Lung (tissue), 12 donors: ENCODE results near the gene TSN. TPM values are rescaled to one million over a fixed set of nuclear protein-coding genes. Genes with fewer than 3 reads are reported as not detected.
A peak's percentile ranks its signal among the peaks of the same experiment; 100 is the strongest.
"Not testable (repeated sequence)": the region's sequence is repeated elsewhere in the genome, so short reads cannot be mapped to it uniquely, and the experiment has no call there.

ENCODE experiments used
- ATAC-seq: fragments of 200-7000 bp; cut with Tn5 transposase; one replicate; pipeline ENCODE4 v1.9.1; 2020; ENCODE audit warnings: moderate number of reproducible peaks; ENCODE audit not compliant: insufficient read depth, low FRiP score
- DNase-seq, 3 donors: peaks; one replicate each; pipeline ENCODE4 v3.0.0-alpha.2; 2013 to 2017
- H3K27ac ChIP-seq, 2 donors: one replicate each; pipeline ENCODE4 v1.5.1; 2013; ENCODE audit warnings: mild to moderate bottlenecking in 2 of 2, moderate library complexity in 2 of 2, control low read depth in 1 of 2, inconsistent platforms in 1 of 2, low read depth in 1 of 2, low read length in 1 of 2
- H3K27me3 ChIP-seq, 3 donors: one replicate each; pipeline ENCODE4 v1.5.1; 2013; ENCODE audit warnings: low read length in 2 of 3; ENCODE audit not compliant: control insufficient read depth in 3 of 3, insufficient read depth in 3 of 3
- H3K36me3 ChIP-seq, 4 donors: one replicate each; pipeline ENCODE4 v1.5.1; 2013; ENCODE audit warnings: low read length in 4 of 4, mild to moderate bottlenecking in 1 of 4, moderate library complexity in 1 of 4; ENCODE audit not compliant: control insufficient read depth in 4 of 4, insufficient read depth in 4 of 4
- H3K4me1 ChIP-seq, 5 donors: one replicate each; pipeline ENCODE4 v1.5.1; 2013; ENCODE audit warnings: low read length in 5 of 5, mild to moderate bottlenecking in 2 of 5, moderate library complexity in 1 of 5; ENCODE audit not compliant: control insufficient read depth in 5 of 5, insufficient read depth in 5 of 5
- H3K4me3 ChIP-seq: one replicate; pipeline ENCODE4 v1.5.1; 2013; ENCODE audit warnings: mild to moderate bottlenecking, control low read depth, moderate library complexity
- H3K9ac ChIP-seq, 2 donors: one replicate each; pipeline ENCODE4 v1.5.1; 2013; ENCODE audit warnings: low read length in 2 of 2, control low read depth in 1 of 2; ENCODE audit not compliant: insufficient read depth in 1 of 2
- H3K9me3 ChIP-seq, 4 donors: one replicate each; pipeline ENCODE4 v1.5.1; 2013; ENCODE audit warnings: low read length in 3 of 4, mild to moderate bottlenecking in 1 of 4, moderate library complexity in 1 of 4; ENCODE audit not compliant: control insufficient read depth in 4 of 4, insufficient read depth in 3 of 4
- CTCF ChIP-seq: IDR thresholded peaks from 2 replicates; pipeline ENCODE4 v1.5.1; 2012; ENCODE audit warnings: mild to moderate bottlenecking; ENCODE audit errors: control extremely low read depth, extremely low read depth
- WGBS, 2 donors: extraction: QIAGEN DNeasy Blood & Tissue Kit; methylation state at CpG; one replicate each; pipeline ENCODE4 v1.1.7; 2013; 5-methylcytosine and 5-hydroxymethylcytosine counted together
- polyA plus RNA-seq, 2 donors: library from polyadenylated mRNA; stranded (reverse); fragments of 200-250 nt; gene quantifications; one replicate each; pipeline ENCODE4 v1.2.1, GENCODE V29; 2013
- total RNA-seq, 2 donors: library from RNA; depleted of rRNA in 1 of 2; stranded (reverse); fragments of >200 nt in 1 of 2; gene quantifications; one replicate each; pipeline ENCODE4 v1.2.1, GENCODE V29; 2014 to 2021
- donor health status: control.
- donor health status: control.
- donor health status: Bipolar disorder and iron deficiency.
- donor health status: healthy.
- donor health status: DM: yes; HTN: yes; CAD: no.

Gene TSN
- total and polyA plus RNA-seq, 4 donors, result 20.5 to 53.8 (median 39.1) TPM

GRCh38 chr2:121804340-121804739, 48.9 kb downstream of the TSN start:
- H3K27ac ChIP-seq, result no peak overlapping the region
- no peaks in the 10 kb centered on the region for H3K27me3 ChIP-seq
- DNase-seq, result peak; percentile 69 to 76 (median 75)
- ATAC-seq, result no peak
- H3K36me3 ChIP-seq, result no peaks in the 10 kb centered on the region
- H3K4me3 ChIP-seq, result no peak overlapping the region
- TF ChIP-seq CTCF, result no peak
- H3K4me1 ChIP-seq, result no peaks in the 10 kb centered on the region
- peaks cover 0 to 4% (median 1%) of the 10 kb centered on the region in 4 donors for H3K9me3 ChIP-seq
- 13% methylated on average over 5 of the region's 5 CpGs for WGBS, 2 donors
- H3K9ac ChIP-seq, result no peak overlapping the region

- Histone ChIP-seq H3K9me3 (peaks cover 0 to 4% (median 1%) of the 10 kb centered on the region in 4 donors), H3K27ac (no peak overlapping the region), H3K27me3 (no peaks in the 10 kb centered on the region), H3K36me3 (no peaks in the 10 kb centered on the region), H3K4me3 (no peak overlapping the region), H3K4me1 (no peaks in the 10 kb centered on the region), H3K9ac (no peak overlapping the region)
- DNase-seq, result no peak
- no peak for TF ChIP-seq CTCF
- ATAC-seq, result no peak
- 60 to 69% methylated on average over 3 of the region's 3 CpGs for WGBS, 2 donors
These were observed 49.7 kb downstream of the TSN start for GRCh38 chr2:121804997-121805765.

- Histone ChIP-seq H3K27me3 (no peaks in the 10 kb centered on the region), H3K36me3 (no peaks in the 10 kb centered on the region), H3K27ac (no peak overlapping the region), H3K4me3 (no peak overlapping the region), H3K9ac (no peak overlapping the region), H3K4me1 (no peaks in the 10 kb centered on the region), H3K9me3 (peaks cover 0 to 4% (median 1%) of the 10 kb centered on the region in 4 donors)
- ATAC-seq, result no peak
- peak in 2 of 3 donors; percentile 33 to 53 for DNase-seq
- 62 to 64% methylated on average over 7 of the region's 7 CpGs for WGBS, 2 donors
- TF ChIP-seq CTCF, result no peak
These were observed 50.3 kb downstream of the TSN start for GRCh38 chr2:121805766-121806143.

GRCh38 chr2:121807771-121808170, 52.3 kb downstream of the TSN start:
- not testable (repeated sequence) for H3K36me3 ChIP-seq, H3K4me1 ChIP-seq, ATAC-seq, H3K27ac ChIP-seq, H3K9me3 ChIP-seq, DNase-seq, H3K4me3 ChIP-seq, H3K9ac ChIP-seq, H3K27me3 ChIP-seq
- 91 to 93% methylated on average over 8 of the region's 8 CpGs for WGBS, 2 donors
